H1 (cell line): Measurements from ENCODE around the gene RPLP2. TPM values are rescaled to one million over a fixed set of nuclear protein-coding genes. Genes with fewer than 3 reads are reported as not detected.

Experiments used
- CTCF ChIA-PET: fragments of 300-600 bp; sonication (Branson Sonifier 250); formaldehyde crosslinking; loops from one replicate; lab custom pipeline; 2021; ENCODE audit not compliant: partially characterized antibody; lab: Charles Lee
- POLR2A ChIA-PET: fragments of 300-600 bp; sonication (Branson Sonifier 250); formaldehyde crosslinking; loops from one replicate; lab custom pipeline; 2021; ENCODE audit warnings: inconsistent platforms; ENCODE audit not compliant: partially characterized antibody; lab: Charles Lee
- DNase-seq, 2 experiments: peaks; one replicate each; pipeline versions ENCODE4 v3.0.0 to v3.0.0-alpha.2; 2010 to 2022; ENCODE audit warnings: low spot score in 2 of 2, low read depth in 1 of 2, mixed read lengths in 1 of 2
- FAIRE-seq: peaks from 2 replicates; lab custom pipeline; 2011; peaks lifted over from hg19 to GRCh38; lab: Jason Lieb, UNC
- H2AFZ ChIP-seq: 2 replicates; pipeline ENCODE4 v1.8.1; 2012; ENCODE audit warnings: low read length, inconsistent platforms
- H2AK5ac ChIP-seq: 2 replicates; pipeline ENCODE4 v1.6.1; 2013; ENCODE audit warnings: low read depth, low read length
- H2BK120ac ChIP-seq: replicated peaks from 2 replicates; pipeline ENCODE3; 2013; ENCODE audit warnings: low read depth, low read length, inconsistent platforms
- H2BK12ac ChIP-seq: 2 replicates; pipeline ENCODE4 v1.6.1; 2013; ENCODE audit warnings: low read depth, low read length
- H2BK15ac ChIP-seq: 2 replicates; pipeline ENCODE4 v1.6.1; 2013; ENCODE audit warnings: low read length
- H2BK20ac ChIP-seq: 2 replicates; pipeline ENCODE4 v1.6.1; 2013; ENCODE audit warnings: low read length
- H2BK5ac ChIP-seq: 2 replicates; pipeline ENCODE4 v1.6.1; 2013; ENCODE audit warnings: low read depth, low read length
- H3K14ac ChIP-seq: 2 replicates; pipeline ENCODE4 v1.6.1; 2013; ENCODE audit warnings: inconsistent platforms; ENCODE audit not compliant: insufficient read length
- H3K18ac ChIP-seq: 2 replicates; pipeline ENCODE4 v1.6.1; 2013; ENCODE audit warnings: low read length; ENCODE audit errors: extremely low read depth
- H3K23ac ChIP-seq: 2 replicates; pipeline ENCODE4 v1.6.1; 2013; ENCODE audit warnings: inconsistent platforms; ENCODE audit not compliant: insufficient read length
- H3K23me2 ChIP-seq: 2 replicates; pipeline ENCODE4 v1.6.1; 2013; ENCODE audit warnings: low read depth, low read length
- H3K27ac ChIP-seq: 2 replicates; pipeline ENCODE4 v1.6.1; 2011; ENCODE audit warnings: low read depth, low read length, inconsistent platforms
- H3K27me3 ChIP-seq, 4 experiments: replicated peaks in 1 of 4; 1 replicate in 1 of 4; 2 replicates in 3 of 4; pipeline versions ENCODE4 v1.6.1 to v1.8.1; 2011 to 2013; ENCODE audit warnings: low read length in 3 of 4, mild to moderate bottlenecking in 3 of 4, inconsistent platforms in 2 of 4, mixed read lengths in 2 of 4, moderate library complexity in 1 of 4; ENCODE audit not compliant: control insufficient read depth in 3 of 4, insufficient read depth in 3 of 4; ENCODE audit errors: extremely low read depth in 1 of 4
- H3K36me3 ChIP-seq, 4 experiments: 2 replicates each; pipeline versions ENCODE4 v1.6.1 to v1.8.1; 2011 to 2013; ENCODE audit warnings: mild to moderate bottlenecking in 4 of 4, low read length in 3 of 4, moderate library complexity in 2 of 4, control low read depth in 1 of 4, inconsistent platforms in 1 of 4; ENCODE audit not compliant: insufficient read depth in 4 of 4, control insufficient read depth in 2 of 4
- H3K4ac ChIP-seq: replicated peaks from 2 replicates; pipeline ENCODE3; 2013; ENCODE audit warnings: low read length, low read depth, mixed read lengths, inconsistent platforms; ENCODE audit not compliant: insufficient read length
- H3K4me1 ChIP-seq, 4 experiments: replicated peaks in 1 of 4; 1 replicate in 1 of 4; 2 replicates in 3 of 4; pipeline versions ENCODE4 v1.6.1 to v1.8.1; 2011 to 2013; ENCODE audit warnings: low read length in 3 of 4, inconsistent platforms in 2 of 4, mixed read lengths in 1 of 4; ENCODE audit not compliant: insufficient read depth in 4 of 4, control insufficient read depth in 3 of 4
- H3K4me2 ChIP-seq, 2 experiments: 2 replicates each; pipeline versions ENCODE4 v1.6.1 to v1.8.1; 2011 to 2013; ENCODE audit warnings: low read depth in 2 of 2, low read length in 2 of 2, control low read depth in 1 of 2, inconsistent platforms in 1 of 2, mild to moderate bottlenecking in 1 of 2; ENCODE audit not compliant: insufficient read depth in 1 of 2
- H3K4me3 ChIP-seq, 4 experiments: fragments of 200-600, 300-600 bp in 1 of 4; sonication (generic), shearing (Covaris generic), sonication (Bioruptor Twin) in 1 of 4; 2 replicates each; pipeline versions ENCODE4 v1.5.1 to v1.8.1; 2011 to 2016; ENCODE audit warnings: low read length in 4 of 4, low read depth in 3 of 4, control low read depth in 2 of 4, inconsistent platforms in 2 of 4, mild to moderate bottlenecking in 2 of 4, mixed read lengths in 1 of 4, moderate library complexity in 1 of 4; ENCODE audit not compliant: insufficient read depth in 2 of 4; ENCODE audit errors: extremely low read depth in 1 of 4
- H3K56ac ChIP-seq: replicated peaks from 2 replicates; pipeline ENCODE3; 2013; ENCODE audit warnings: low read depth, mild to moderate bottlenecking, mixed read lengths, low read length, inconsistent platforms; ENCODE audit not compliant: insufficient read length
- H3K79me1 ChIP-seq: 2 replicates; pipeline ENCODE4 v1.6.1; 2013; ENCODE audit warnings: low read depth, low read length, control low read depth
- H3K79me2 ChIP-seq, 2 experiments: 2 replicates each; pipeline versions ENCODE4 v1.6.1 to v1.8.1; 2012 to 2013; ENCODE audit warnings: low read length in 2 of 2, mild to moderate bottlenecking in 2 of 2, inconsistent platforms in 1 of 2; ENCODE audit not compliant: insufficient read depth in 2 of 2, control insufficient read depth in 1 of 2
- H3K9ac ChIP-seq, 4 experiments: replicated peaks in 1 of 4; 1 replicate in 1 of 4; 2 replicates in 3 of 4; pipeline versions ENCODE4 v1.6.1 to v1.8.1; 2011 to 2013; ENCODE audit warnings: low read depth in 3 of 4, low read length in 3 of 4, control low read depth in 2 of 4, mild to moderate bottlenecking in 2 of 4, moderate library complexity in 2 of 4, inconsistent platforms in 1 of 4; ENCODE audit errors: extremely low read depth in 1 of 4
- H3K9me3 ChIP-seq, 2 experiments: 2 replicates each; pipeline versions ENCODE4 v1.6.1 to v1.8.1; 2012 to 2013; ENCODE audit warnings: mild to moderate bottlenecking in 2 of 2, moderate library complexity in 2 of 2, control low read depth in 1 of 2, inconsistent platforms in 1 of 2, low read depth in 1 of 2, low read length in 1 of 2, mixed read lengths in 1 of 2; ENCODE audit not compliant: insufficient read depth in 2 of 2
- H4K20me1 ChIP-seq, 2 experiments: replicated peaks in 1 of 2; 2 replicates each; pipeline versions ENCODE3 to v1.8.1; 2011 to 2013; ENCODE audit warnings: inconsistent platforms in 2 of 2, low read length in 2 of 2, mild to moderate bottlenecking in 1 of 2; ENCODE audit not compliant: insufficient read depth in 2 of 2, control insufficient read depth in 1 of 2
- H4K5ac ChIP-seq: 2 replicates; pipeline ENCODE4 v1.6.1; 2013; ENCODE audit warnings: low read length, low read depth, mixed read lengths, inconsistent platforms; ENCODE audit not compliant: insufficient read length
- H4K8ac ChIP-seq: 2 replicates; pipeline ENCODE4 v1.8.0; 2013; ENCODE audit warnings: mild to moderate bottlenecking, moderate library complexity, low read length, inconsistent platforms; ENCODE audit not compliant: insufficient read depth; ENCODE audit errors: extremely low read depth
- H4K91ac ChIP-seq: replicated peaks from 2 replicates; pipeline ENCODE3; 2013; ENCODE audit warnings: low read length, mixed read lengths, inconsistent platforms; ENCODE audit not compliant: insufficient read length
- JUND ChIP-seq: IDR thresholded peaks from 2 replicates; pipeline ENCODE4 v1.6.1; 2011; ENCODE audit warnings: mild to moderate bottlenecking, improper control_type of control experiment, low read length
- POU5F1 ChIP-seq: IDR thresholded peaks from 2 replicates; pipeline ENCODE4 v1.6.1; 2011; ENCODE audit warnings: low read depth, mild to moderate bottlenecking, low read length, moderate library complexity
- SIN3A ChIP-seq, 2 experiments: IDR thresholded peaks in 1 of 2; conservative IDR thresholded peaks in 1 of 2; 2 replicates each; pipeline ENCODE4 v1.6.1; 2011 to 2012; ENCODE audit warnings: low read length in 2 of 2, improper control_type of control experiment in 1 of 2, low read depth in 1 of 2, mild to moderate bottlenecking in 1 of 2
- WGBS, 2 experiments: shearing (Covaris generic) in 1 of 2; methylation state at CpG; one replicate each; pipeline versions ENCODE4 v1.1.6 to v1.1.7; 2013 to 2015; ENCODE audit warnings: low lambda C conversion rate in 2 of 2, mixed read lengths in 2 of 2, inconsistent platforms in 1 of 2, low coverage in 1 of 2, missing lambda C conversion rate in 1 of 2; ENCODE audit not compliant: insufficient replicate concordance in 2 of 2, insufficient coverage in 1 of 2, insufficient read length in 1 of 2; ENCODE audit errors: extremely low coverage in 1 of 2, missing lambda C conversion rate in 1 of 2; 5-methylcytosine and 5-hydroxymethylcytosine counted together
- polyA plus RNA-seq, 7 experiments: library from polyadenylated mRNA; depleted of rRNA in 3 of 7; stranded (reverse) in 5 of 7; unstranded in 2 of 7; fragments of >200 nt in 5 of 7; fragments of 200-250 nt in 2 of 7; gene quantifications; 1 replicate in 5 of 7; 2 replicates in 1 of 7; 4 replicates in 1 of 7; pipeline versions ENCODE4 v1.2.1 to v1.2.3, GENCODE V29; 2011 to 2013; ENCODE audit warnings: missing spikeins in 2 of 7, mixed read lengths in 2 of 7
- total RNA-seq: library from RNA; stranded (reverse); fragmentation: NEBNext Ultra II Directional; extraction: Animal tissue kit (Norgen Biotek cat#: 25700); gene quantifications from 2 replicates; pipeline ENCODE4 v1.2.1, GENCODE V29; 2021

Gene RPLP2
- total and polyA plus RNA-seq, 2 of the 8 experiments (the other 6 are each of a cell fraction or from before 2014, with no cell fraction given) = 1,789 to 2,106 TPM

GRCh38 chr11:771617-772204 is 38.1 kb upstream of the RPLP2 start:
- no peak overlapping the region for H2BK12ac ChIP-seq
- POLR2A ChIA-PET = interaction anchor here (0.7 to 35.3 kb wide), 8 partner anchors 11 to 131 kb away, joined by 3 to 636 read pairs (median 4); partner anchors contain the start of gene TALDO1
- H2BK20ac ChIP-seq = no peak overlapping the region
- no peak overlapping the region for H4K91ac ChIP-seq
- H3K23ac ChIP-seq = no peak overlapping the region
- no peak overlapping the region for H2BK15ac ChIP-seq
- no peak overlapping the region for H3K18ac ChIP-seq
- H3K79me2 ChIP-seq = peaks cover 7 to 41% of the 10 kb centered on the region in 2 experiments; a peak in 3 of 4 replicates
- no peak overlapping the region for H2BK5ac ChIP-seq
- CTCF ChIA-PET = interaction anchor here (1.2 to 2.6 kb wide), 3 partner anchors 14 to 48 kb away, joined by 3 to 7 read pairs (median 6); no protein-coding TSS in a partner anchor
- no peak overlapping the region for H2BK120ac ChIP-seq
- peaks cover 16 to 31% of the 10 kb centered on the region in 2 experiments for H4K20me1 ChIP-seq
- H3K4ac ChIP-seq = no peak overlapping the region
- H3K23me2 ChIP-seq = peaks cover 4% of the 10 kb centered on the region; the same call in 1 of the 2 replicates
- H3K79me1 ChIP-seq = peaks cover 6% of the 10 kb centered on the region; the same call in 1 of the 2 replicates
- H3K4me2 ChIP-seq = no peak overlapping the region
- H4K5ac ChIP-seq = no peak overlapping the region
- H3K4me1 ChIP-seq = peaks cover 0 to 10% (median 5%) of the 10 kb centered on the region in 4 experiments; a peak in 5 of 7 replicates
- H3K36me3 ChIP-seq = peaks cover 7 to 24% (median 19%) of the 10 kb centered on the region in 4 experiments; a peak in 7 of 8 replicates
- H2AK5ac ChIP-seq = no peak overlapping the region
- H3K4me3 ChIP-seq = no peak overlapping the region
- no peak overlapping the region for H3K56ac ChIP-seq
- H4K8ac ChIP-seq = no peak overlapping the region
- 87% methylated on average over 15 of the region's 15 CpGs; no CpG with 5 or more reads in 1 of the 2 experiments for WGBS, 2 experiments
- H3K27ac ChIP-seq = no peak overlapping the region
- DNase-seq (no peak), FAIRE-seq (no peak)
- no peak overlapping the region for H2AFZ ChIP-seq
- no peak overlapping the region for H3K14ac ChIP-seq
- no peaks in the 10 kb centered on the region for H3K9me3 ChIP-seq
- no peak overlapping the region for H3K9ac ChIP-seq
- H3K27me3 ChIP-seq = no peaks in the 10 kb centered on the region
- TF ChIP-seq JUND (no peak), SIN3A (conservative IDR thresholded peaks at IDR 0.05 in 1 of 2, IDR thresholded peaks at IDR 0.05 in 1 of 2; ENCODE audit: low read depth in 1 of 2, low read length in 2 of 2) (no peak), POU5F1 (no peak)
